ENCODE data around the gene SEMA3F.

The SEMA3F gene

GRCh38 chr3:50133283-50133615 lies 21.9 kb upstream of the SEMA3F start:
- DNase-seq = no peak
- Histone ChIP-seq H3K4me3 (ENCODE audit: low read length) (no peak overlapping the region), H3K9me3 (replicated peaks; ENCODE audit: insufficient read depth, low read length) (no peaks in the 10 kb centered on the region), H3K9ac (ENCODE audit: low read length) (no peak overlapping the region), H3K27me3 (replicated peaks; ENCODE audit: insufficient read depth, low read length) (peaks cover 28% of the 10 kb centered on the region), H3K4me2 (ENCODE audit: low read depth, low read length) (no peak overlapping the region), H4K20me1 (ENCODE audit: insufficient read depth, low read length) (no peaks in the 10 kb centered on the region), H3K4me1 (ENCODE audit: low read length) (no peaks in the 10 kb centered on the region), H3K79me2 (ENCODE audit: low read length) (no peaks in the 10 kb centered on the region), H2AFZ (ENCODE audit: low read length) (no peak overlapping the region), H3K36me3 (replicated peaks; ENCODE audit: insufficient read depth, low read length) (no peaks in the 10 kb centered on the region), H3K27ac (ENCODE audit: low read length) (no peak overlapping the region), H3K9me2 (replicated peaks; ENCODE audit: insufficient read depth, low read length) (no peaks in the 10 kb centered on the region), H3F3A (ENCODE audit: insufficient read depth, low read length) (no peaks in the 10 kb centered on the region)
- TF ChIP-seq EZH2phosphoT487 (IDR thresholded peaks at IDR 0.05; ENCODE audit: low read length) = no peak
- TF ChIP-seq EZH2 (optimal IDR thresholded peaks at IDR 0.05; ENCODE audit: low read depth, low read length) = no peak
- TF ChIP-seq, protein P1, sequence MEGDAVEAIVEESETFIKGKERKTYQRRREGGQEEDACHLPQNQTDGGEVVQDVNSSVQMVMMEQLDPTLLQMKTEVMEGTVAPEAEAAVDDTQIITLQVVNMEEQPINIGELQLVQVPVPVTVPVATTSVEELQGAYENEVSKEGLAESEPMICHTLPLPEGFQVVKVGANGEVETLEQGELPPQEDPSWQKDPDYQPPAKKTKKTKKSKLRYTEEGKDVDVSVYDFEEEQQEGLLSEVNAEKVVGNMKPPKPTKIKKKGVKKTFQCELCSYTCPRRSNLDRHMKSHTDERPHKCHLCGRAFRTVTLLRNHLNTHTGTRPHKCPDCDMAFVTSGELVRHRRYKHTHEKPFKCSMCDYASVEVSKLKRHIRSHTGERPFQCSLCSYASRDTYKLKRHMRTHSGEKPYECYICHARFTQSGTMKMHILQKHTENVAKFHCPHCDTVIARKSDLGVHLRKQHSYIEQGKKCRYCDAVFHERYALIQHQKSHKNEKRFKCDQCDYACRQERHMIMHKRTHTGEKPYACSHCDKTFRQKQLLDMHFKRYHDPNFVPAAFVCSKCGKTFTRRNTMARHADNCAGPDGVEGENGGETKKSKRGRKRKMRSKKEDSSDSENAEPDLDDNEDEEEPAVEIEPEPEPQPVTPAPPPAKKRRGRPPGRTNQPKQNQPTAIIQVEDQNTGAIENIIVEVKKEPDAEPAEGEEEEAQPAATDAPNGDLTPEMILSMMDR (IDR thresholded peaks at IDR 0.05; ENCODE audit: low read length) = no peak

DNA sequence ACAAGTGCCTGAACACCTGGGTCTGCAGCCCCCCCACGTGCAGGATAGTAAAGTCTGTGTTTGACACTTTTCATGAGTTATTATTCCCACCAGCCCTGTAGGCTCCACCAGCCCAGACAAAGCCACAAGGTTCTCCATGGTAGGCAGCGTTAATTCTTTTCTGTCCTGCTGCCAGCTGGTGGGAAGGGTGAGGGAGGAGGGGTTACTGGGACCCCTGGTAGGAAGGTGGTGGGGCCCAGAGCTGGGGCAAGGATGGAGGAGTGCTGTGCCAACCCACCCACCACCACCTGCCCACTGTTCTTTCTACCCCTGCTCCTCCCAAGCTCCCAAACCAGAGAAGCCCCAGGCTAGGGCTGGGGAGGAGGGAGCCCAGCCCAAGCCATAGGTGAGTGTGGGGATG lies 20.8 kb upstream of the SEMA3F start:
- Histone ChIP-seq H3K9me3 (replicated peaks; ENCODE audit: insufficient read depth, low read length) (no peaks in the 10 kb centered on the region), H3K4me2 (ENCODE audit: low read depth, low read length) (no peak overlapping the region), H2AFZ (ENCODE audit: low read length) (no peak overlapping the region), H3K27ac (ENCODE audit: low read length) (no peak overlapping the region), H3K9me2 (replicated peaks; ENCODE audit: insufficient read depth, low read length) (no peaks in the 10 kb centered on the region), H3K36me3 (replicated peaks; ENCODE audit: insufficient read depth, low read length) (no peaks in the 10 kb centered on the region), H3K9ac (ENCODE audit: low read length) (no peak overlapping the region), H3K79me2 (ENCODE audit: low read length) (no peaks in the 10 kb centered on the region), H3K4me1 (ENCODE audit: low read length) (no peaks in the 10 kb centered on the region), H3F3A (ENCODE audit: insufficient read depth, low read length) (no peaks in the 10 kb centered on the region), H3K27me3 (replicated peaks; ENCODE audit: insufficient read depth, low read length) (peaks cover 39% of the 10 kb centered on the region), H3K4me3 (ENCODE audit: low read length) (no peak overlapping the region), H4K20me1 (ENCODE audit: insufficient read depth, low read length) (no peaks in the 10 kb centered on the region)
- no peak for TF ChIP-seq EZH2phosphoT487 (IDR thresholded peaks at IDR 0.05; ENCODE audit: low read length)
- TF ChIP-seq EZH2 (optimal IDR thresholded peaks at IDR 0.05; ENCODE audit: low read depth, low read length) = no peak
- TF ChIP-seq, protein P1 (IDR thresholded peaks at IDR 0.05; ENCODE audit: low read length) = no peak
- no peak for DNase-seq

- H3F3A ChIP-seq (ENCODE audit: insufficient read depth, low read length) = no peaks in the 10 kb centered on the region
- H4K20me1 ChIP-seq (ENCODE audit: insufficient read depth, low read length) = no peaks in the 10 kb centered on the region
- no peaks in the 10 kb centered on the region for H3K36me3 ChIP-seq (replicated peaks; ENCODE audit: insufficient read depth, low read length)
- no peak overlapping the region for H3K4me2 ChIP-seq (ENCODE audit: low read depth, low read length)
- peaks cover 55% of the 10 kb centered on the region for H3K27me3 ChIP-seq (replicated peaks; ENCODE audit: insufficient read depth, low read length)
- no peaks in the 10 kb centered on the region for H3K79me2 ChIP-seq (ENCODE audit: low read length)
- no peaks in the 10 kb centered on the region for H3K9me2 ChIP-seq (replicated peaks; ENCODE audit: insufficient read depth, low read length)
- no peak overlapping the region for H2AFZ ChIP-seq (ENCODE audit: low read length)
- no peak overlapping the region for H3K4me3 ChIP-seq (ENCODE audit: low read length)
- no peak for TF ChIP-seq EZH2 (optimal IDR thresholded peaks at IDR 0.05; ENCODE audit: low read depth, low read length)
- no peak for TF ChIP-seq EZH2phosphoT487 (IDR thresholded peaks at IDR 0.05; ENCODE audit: low read length)
- TF ChIP-seq, protein P1 (IDR thresholded peaks at IDR 0.05; ENCODE audit: low read length) = no peak
- no peaks in the 10 kb centered on the region for H3K4me1 ChIP-seq (ENCODE audit: low read length)
- no peak overlapping the region for H3K27ac ChIP-seq (ENCODE audit: low read length)
- DNase-seq = no peak
- no peaks in the 10 kb centered on the region for H3K9me3 ChIP-seq (replicated peaks; ENCODE audit: insufficient read depth, low read length)
- no peak overlapping the region for H3K9ac ChIP-seq (ENCODE audit: low read length)
Measured at GRCh38 chr3:50135964-50136363, 19.2 kb upstream of the SEMA3F start.
